ENCODE results near the gene ERMARD.

ERMARD gene

DNA sequence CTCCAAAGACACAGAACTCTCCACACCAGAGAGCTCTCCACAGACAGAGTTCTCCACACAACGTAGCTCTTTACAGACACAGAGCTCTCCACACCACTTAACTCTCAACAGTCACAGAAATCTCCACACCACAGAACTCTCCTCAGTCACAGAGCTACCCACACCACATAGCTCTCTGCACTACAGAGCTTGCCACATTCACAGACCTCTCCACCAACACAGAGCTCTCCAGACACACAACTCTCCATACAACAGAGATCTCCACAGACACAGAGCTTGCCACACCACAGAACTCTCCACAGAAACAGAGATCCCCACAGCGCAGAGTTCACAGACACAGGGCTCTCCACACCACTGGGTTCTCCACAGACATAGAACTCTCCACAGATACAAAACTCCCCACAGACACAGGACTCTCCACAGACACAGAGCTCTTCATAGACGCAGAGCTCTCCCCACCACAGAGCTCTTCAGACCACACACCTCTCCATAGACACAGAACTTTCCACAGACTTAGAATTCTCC lies 52.5 kb downstream of the ERMARD start:
- TF ChIP-seq, protein P1, sequence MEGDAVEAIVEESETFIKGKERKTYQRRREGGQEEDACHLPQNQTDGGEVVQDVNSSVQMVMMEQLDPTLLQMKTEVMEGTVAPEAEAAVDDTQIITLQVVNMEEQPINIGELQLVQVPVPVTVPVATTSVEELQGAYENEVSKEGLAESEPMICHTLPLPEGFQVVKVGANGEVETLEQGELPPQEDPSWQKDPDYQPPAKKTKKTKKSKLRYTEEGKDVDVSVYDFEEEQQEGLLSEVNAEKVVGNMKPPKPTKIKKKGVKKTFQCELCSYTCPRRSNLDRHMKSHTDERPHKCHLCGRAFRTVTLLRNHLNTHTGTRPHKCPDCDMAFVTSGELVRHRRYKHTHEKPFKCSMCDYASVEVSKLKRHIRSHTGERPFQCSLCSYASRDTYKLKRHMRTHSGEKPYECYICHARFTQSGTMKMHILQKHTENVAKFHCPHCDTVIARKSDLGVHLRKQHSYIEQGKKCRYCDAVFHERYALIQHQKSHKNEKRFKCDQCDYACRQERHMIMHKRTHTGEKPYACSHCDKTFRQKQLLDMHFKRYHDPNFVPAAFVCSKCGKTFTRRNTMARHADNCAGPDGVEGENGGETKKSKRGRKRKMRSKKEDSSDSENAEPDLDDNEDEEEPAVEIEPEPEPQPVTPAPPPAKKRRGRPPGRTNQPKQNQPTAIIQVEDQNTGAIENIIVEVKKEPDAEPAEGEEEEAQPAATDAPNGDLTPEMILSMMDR (IDR thresholded peaks at IDR 0.05; ENCODE audit: control extremely low read depth, extremely low read depth, low read depth, missing control alignments), result no peak
- ChIA-PET CTCF (interaction anchor here (0.6 to 9.3 kb wide), 9 partner anchors 10 to 910 kb away, joined by 3 to 87 read pairs (median 6); no protein-coding TSS in a partner anchor), POLR2A (interaction anchor here (1.0 kb wide), 1 partner anchor 13 kb away, joined by 3 read pairs; no protein-coding TSS in a partner anchor)
- no peak for DNase-seq (ENCODE audit: extremely low spot score)

DNA sequence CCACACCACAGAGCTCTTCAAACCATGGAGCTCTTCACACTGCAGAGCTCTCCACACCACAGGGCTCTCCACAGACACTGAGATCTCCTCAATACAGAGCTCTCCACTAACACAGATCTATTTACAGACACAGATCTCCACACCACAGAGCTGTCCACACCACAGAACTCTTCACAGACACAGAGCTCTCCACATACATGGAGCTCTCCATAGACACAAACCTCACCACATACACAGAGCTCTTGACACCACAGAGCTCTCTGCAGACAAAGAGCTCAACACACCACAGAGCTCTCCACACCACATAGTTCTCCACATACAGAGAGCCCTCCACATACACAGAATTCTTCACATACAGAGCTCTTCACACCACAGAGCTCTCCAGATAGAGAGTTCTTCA lies 53.0 kb downstream of the ERMARD start:
- POLR2A ChIA-PET, result no interaction called here
- CTCF ChIA-PET, result interaction anchor here (0.6 to 9.3 kb wide), 14 partner anchors 10 to 910 kb away, joined by 3 to 87 read pairs (median 6); no protein-coding TSS in a partner anchor
- TF ChIP-seq, protein P1 (IDR thresholded peaks at IDR 0.05; ENCODE audit: control extremely low read depth, extremely low read depth, low read depth, missing control alignments), result no peak

DNA sequence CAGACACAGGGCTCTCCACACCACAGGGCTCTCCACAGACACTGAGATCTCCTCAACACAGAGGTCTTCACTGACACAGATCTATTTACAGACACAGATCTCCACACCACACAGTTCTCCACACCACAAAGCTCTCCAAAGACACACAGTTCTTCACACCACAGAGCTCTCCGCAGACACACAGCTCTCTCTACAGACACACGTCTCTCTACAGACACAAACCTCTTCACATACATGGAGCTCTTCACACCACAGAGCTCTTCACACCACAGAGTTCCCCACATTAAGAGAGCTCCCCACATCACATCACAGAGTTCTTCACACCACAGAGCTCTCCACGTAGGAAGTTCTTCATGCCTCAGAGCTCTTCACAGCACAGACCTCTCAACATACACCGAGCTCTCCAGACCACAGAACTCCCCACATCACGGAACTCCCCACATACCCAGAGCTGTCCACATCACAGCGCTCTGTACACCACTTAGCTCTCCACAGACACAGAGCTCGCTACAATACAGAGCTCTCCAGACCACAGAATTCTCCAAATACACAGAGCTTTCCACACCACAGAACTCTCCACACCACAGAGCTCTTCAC lies 53.9 kb downstream of the ERMARD start:
- ChIA-PET CTCF (interaction anchor here (0.8 to 9.3 kb wide), 10 partner anchors 9 to 727 kb away, joined by 3 to 87 read pairs (median 8); no protein-coding TSS in a partner anchor), POLR2A (no interaction called here)
- DNase-seq (ENCODE audit: extremely low spot score), result no peak
- TF ChIP-seq, protein P1 (IDR thresholded peaks at IDR 0.05; ENCODE audit: control extremely low read depth, extremely low read depth, low read depth, missing control alignments), result no peak

More for the DNA sequence above, 53.0 kb downstream of the ERMARD start:
- no peak for DNase-seq (ENCODE audit: extremely low spot score)

DNA sequence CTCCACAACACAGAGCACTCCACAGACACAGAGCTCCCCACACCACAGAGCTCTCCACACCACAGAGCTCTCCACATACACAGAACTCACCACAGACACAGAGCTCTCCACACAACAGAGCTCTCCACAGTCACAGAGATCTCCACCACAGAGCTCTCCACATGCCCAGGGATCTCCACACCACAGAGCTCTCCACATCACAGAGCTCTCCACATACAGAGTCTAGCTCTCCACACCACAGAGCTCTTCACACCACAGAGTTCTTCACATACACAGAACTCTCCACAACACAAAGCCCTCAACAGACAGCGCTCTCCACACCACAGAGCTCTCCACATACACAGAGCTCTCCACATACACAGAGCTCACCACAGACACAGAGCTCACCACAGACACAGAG lies 55.3 kb downstream of the ERMARD start:
- CTCF ChIA-PET, result interaction anchor here (1.2 to 9.3 kb wide), 7 partner anchors 12 to 725 kb away, joined by 3 to 87 read pairs (median 11); no protein-coding TSS in a partner anchor
- TF ChIP-seq, protein P1 (IDR thresholded peaks at IDR 0.05; ENCODE audit: control extremely low read depth, extremely low read depth, low read depth, missing control alignments), result no peak

DNA sequence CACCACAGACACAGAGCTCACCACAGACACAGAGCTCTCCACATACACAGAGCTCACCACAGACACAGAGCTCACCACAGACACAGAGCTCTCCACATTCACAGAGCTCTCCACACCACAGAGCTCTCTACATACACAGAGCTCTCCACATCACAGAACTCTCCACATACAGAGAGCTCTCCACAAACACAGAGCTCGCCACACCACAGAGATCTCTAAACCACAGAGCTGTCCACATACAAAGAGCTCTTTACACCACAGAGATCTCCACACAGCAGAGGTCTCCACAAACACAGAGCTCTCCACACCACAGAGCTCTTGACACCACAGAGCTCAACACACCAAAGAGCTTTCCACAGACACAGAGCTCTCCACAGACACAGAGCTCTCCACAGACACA lies 55.8 kb downstream of the ERMARD start:
- ChIA-PET POLR2A (no interaction called here), CTCF (interaction anchor here (0.6 to 9.3 kb wide), 5 partner anchors 12 to 710 kb away, joined by 3 to 87 read pairs (median 18); no protein-coding TSS in a partner anchor)
- TF ChIP-seq, protein P1 (IDR thresholded peaks at IDR 0.05; ENCODE audit: control extremely low read depth, extremely low read depth, low read depth, missing control alignments), result no peak
- DNase-seq (ENCODE audit: extremely low spot score), result no peak

More for the DNA sequence above, 55.3 kb downstream of the ERMARD start:
- POLR2A ChIA-PET, result no interaction called here
- DNase-seq (ENCODE audit: extremely low spot score), result no peak

DNA sequence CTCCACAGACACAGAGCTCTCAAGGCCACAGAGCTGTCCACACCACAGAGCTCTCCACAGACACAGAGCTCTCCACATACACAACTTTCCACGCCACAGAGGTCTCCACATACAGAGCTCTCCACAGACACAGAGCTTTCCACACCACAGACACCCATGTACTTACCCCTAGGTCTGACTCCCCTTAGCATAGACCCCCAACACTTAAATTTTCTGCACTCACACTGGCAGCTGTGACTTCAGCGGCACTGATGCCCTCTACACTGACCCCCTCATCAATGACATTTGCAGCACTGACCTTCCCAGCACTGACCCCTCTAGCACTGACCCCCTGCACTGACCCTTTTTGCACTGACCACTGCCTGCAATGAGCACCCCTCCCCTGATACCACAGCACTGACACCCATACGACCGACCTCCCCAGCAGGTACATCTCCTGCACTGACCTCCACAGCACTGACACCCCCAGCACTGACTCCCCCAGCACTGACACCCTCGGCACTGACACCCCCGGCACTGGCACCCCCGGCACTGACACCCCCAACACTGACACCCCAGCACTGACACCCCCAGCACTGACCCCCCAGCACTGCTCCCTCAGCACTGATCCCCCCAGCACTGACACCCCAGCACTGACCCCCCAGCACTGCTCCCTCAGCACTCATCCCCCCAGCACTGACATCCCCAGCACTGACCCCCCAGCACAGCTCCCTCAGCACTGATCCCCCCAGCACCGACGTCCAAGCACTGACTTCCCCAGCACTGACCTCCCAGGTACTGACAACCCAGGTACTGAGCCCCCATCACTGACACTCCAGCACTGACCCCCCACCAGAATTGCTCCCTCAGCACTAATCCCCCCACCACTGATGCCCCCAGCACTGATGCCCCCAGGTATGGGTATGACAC lies 56.5 kb downstream of the ERMARD start:
- POLR2A ChIA-PET, result no interaction called here
- CTCF ChIA-PET, result interaction anchor here (0.6 to 9.3 kb wide), 4 partner anchors 11 to 24 kb away, joined by 3 to 87 read pairs (median 29); no protein-coding TSS in a partner anchor
- TF ChIP-seq, protein P1 (IDR thresholded peaks at IDR 0.05; ENCODE audit: control extremely low read depth, extremely low read depth, low read depth, missing control alignments), result no peak
- no peak for DNase-seq (ENCODE audit: extremely low spot score)

Measured in GM10248 (cell line).